ENCODE data around the gene COMP. TPM values are rescaled to one million over a fixed set of nuclear protein-coding genes. Genes with fewer than 3 reads are reported as not detected.

The COMP gene
- total RNA-seq, 1 donor from 2014 or later, result 1.7 TPM

DNA sequence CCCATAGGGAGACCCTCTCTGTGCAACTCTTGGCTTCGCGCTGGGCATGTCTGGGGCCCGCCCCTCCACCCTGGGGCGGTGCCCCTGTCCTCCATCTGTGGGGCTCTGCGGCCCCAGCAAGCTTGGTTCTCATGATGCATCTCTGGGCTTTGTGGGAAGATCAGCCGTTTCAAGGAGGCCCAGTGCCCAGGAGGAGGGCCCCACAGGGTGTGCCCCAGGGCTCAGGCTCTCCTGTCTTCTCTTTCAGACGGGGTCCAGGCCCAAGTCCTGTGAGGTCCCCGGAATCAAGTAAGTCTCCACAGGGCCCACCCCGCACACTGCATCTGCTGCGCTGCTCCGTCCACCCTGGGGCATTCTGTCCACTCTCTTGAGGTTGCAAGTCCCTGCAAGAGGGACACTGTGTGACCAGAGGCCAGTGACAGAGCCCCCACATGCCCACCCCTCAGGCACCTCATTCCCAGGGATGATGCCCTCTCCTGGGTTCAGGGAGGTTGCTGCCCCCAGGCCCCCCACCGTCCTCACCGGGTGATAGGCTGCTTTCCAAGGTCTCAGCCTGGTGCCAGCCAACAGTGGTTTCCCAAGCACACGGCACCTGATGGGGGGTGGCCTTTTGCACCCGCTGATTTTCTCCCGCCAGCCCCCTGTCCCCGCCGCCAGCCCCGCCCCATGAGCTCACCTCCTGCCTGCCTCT lies 31.7 kb downstream of the COMP start:
- no peaks in the 10 kb centered on the region for H3K9me3 ChIP-seq (ENCODE audit: insufficient read depth, low read depth, low read length)
- H3K4me1 ChIP-seq (ENCODE audit: insufficient read depth, low read length), result peaks cover 28% of the 10 kb centered on the region
- TF ChIP-seq EZH2 (IDR thresholded peaks at IDR 0.05; ENCODE audit: insufficient read depth, low read length) (no peak), CTCF (IDR thresholded peaks at IDR 0.05; ENCODE audit: insufficient read depth, low read depth, low read length) (no peak)
- DNase-seq (ENCODE audit: low read depth), result no peak
- no peak overlapping the region for H3K27ac ChIP-seq (ENCODE audit: low read depth, low read length)
- Mint-ChIP-seq H3K9me3 (ENCODE audit: unreplicated experiment) (no peaks in the 10 kb centered on the region), H3K27ac (ENCODE audit: unreplicated experiment) (no peak overlapping the region), H3K27me3 (ENCODE audit: low read depth, unreplicated experiment) (peaks cover 3% of the 10 kb centered on the region), H3K4me3 (ENCODE audit: unreplicated experiment) (no peak overlapping the region), H3K4me1 (ENCODE audit: low read depth, unreplicated experiment) (peaks cover 5% of the 10 kb centered on the region), H3K36me3 (ENCODE audit: low read depth, unreplicated experiment) (no peaks in the 10 kb centered on the region)
- H3K27me3 ChIP-seq (ENCODE audit: insufficient read depth, low read length), result no peaks in the 10 kb centered on the region
- H2AFZ ChIP-seq (ENCODE audit: low read depth, low read length), result no peak overlapping the region
- no peaks in the 10 kb centered on the region for H3K36me3 ChIP-seq (ENCODE audit: insufficient read depth, low read length)
- H3K4me3 ChIP-seq (ENCODE audit: insufficient read depth, low read depth, low read length), result no peak overlapping the region
- FAIRE-seq, result no peak
- no peaks in the 10 kb centered on the region for H3K79me2 ChIP-seq (ENCODE audit: insufficient read depth, low read length)
- peaks cover 7% of the 10 kb centered on the region for H4K20me1 ChIP-seq (ENCODE audit: insufficient read depth, low read length)
- no peak overlapping the region for H3K4me2 ChIP-seq (ENCODE audit: low read length)
- no peak overlapping the region for H3K9ac ChIP-seq (ENCODE audit: low read length)

- Mint-ChIP-seq H3K27me3 (ENCODE audit: low read depth, unreplicated experiment) (no peaks in the 10 kb centered on the region), H3K4me1 (ENCODE audit: low read depth, unreplicated experiment) (no peaks in the 10 kb centered on the region), H3K4me3 (ENCODE audit: unreplicated experiment) (no peak overlapping the region), H3K9me3 (ENCODE audit: unreplicated experiment) (no peaks in the 10 kb centered on the region), H3K27ac (ENCODE audit: unreplicated experiment) (no peak overlapping the region), H3K36me3 (ENCODE audit: low read depth, unreplicated experiment) (peaks cover 1% of the 10 kb centered on the region)
- TF ChIP-seq CTCF (IDR thresholded peaks at IDR 0.05; ENCODE audit: insufficient read depth, low read depth, low read length) (no peak), EZH2 (IDR thresholded peaks at IDR 0.05; ENCODE audit: insufficient read depth, low read length) (no peak)
- Histone ChIP-seq H3K79me2 (ENCODE audit: insufficient read depth, low read length) (no peaks in the 10 kb centered on the region), H3K4me2 (ENCODE audit: low read length) (no peak overlapping the region), H4K20me1 (ENCODE audit: insufficient read depth, low read length) (no peaks in the 10 kb centered on the region), H3K4me3 (ENCODE audit: insufficient read depth, low read depth, low read length) (no peak overlapping the region), H3K27ac (ENCODE audit: low read depth, low read length) (no peak overlapping the region), H3K9ac (ENCODE audit: low read length) (no peak overlapping the region), H3K27me3 (ENCODE audit: insufficient read depth, low read length) (no peaks in the 10 kb centered on the region), H2AFZ (ENCODE audit: low read depth, low read length) (no peak overlapping the region), H3K9me3 (ENCODE audit: insufficient read depth, low read depth, low read length) (no peaks in the 10 kb centered on the region), H3K4me1 (ENCODE audit: insufficient read depth, low read length) (peaks cover 5% of the 10 kb centered on the region), H3K36me3 (ENCODE audit: insufficient read depth, low read length) (no peaks in the 10 kb centered on the region)
- FAIRE-seq, result no peak
- DNase-seq (ENCODE audit: low read depth), result no peak
These were observed 34.2 kb downstream of the COMP start for GRCh38 chr19:18756896-18757295.

DNA sequence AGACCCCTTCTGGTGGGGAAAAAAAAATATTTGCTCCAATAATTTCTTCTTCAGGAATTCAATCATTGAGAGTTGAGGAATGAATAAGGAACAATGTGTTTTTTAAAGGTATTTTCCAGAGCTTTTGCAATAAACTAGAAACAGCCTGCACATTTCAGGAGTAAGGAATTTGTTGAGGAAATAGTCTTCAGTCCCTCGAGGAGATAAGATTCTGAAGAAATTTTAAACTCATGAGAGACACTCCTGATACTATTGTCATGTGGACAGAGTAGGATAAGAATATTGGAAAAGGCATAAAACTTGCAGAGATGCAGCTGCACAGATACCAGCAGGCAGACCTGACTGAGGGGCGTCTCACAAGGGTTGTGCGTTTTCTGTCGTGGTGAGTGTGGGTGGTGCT lies 36.6 kb downstream of the COMP start:
- no peak overlapping the region for H3K27ac ChIP-seq (ENCODE audit: low read depth, low read length)
- H3K9me3 ChIP-seq (ENCODE audit: insufficient read depth, low read depth, low read length), result no peaks in the 10 kb centered on the region
- H3K36me3 ChIP-seq (ENCODE audit: insufficient read depth, low read length), result no peaks in the 10 kb centered on the region
- no peaks in the 10 kb centered on the region for H3K27me3 ChIP-seq (ENCODE audit: insufficient read depth, low read length)
- peaks cover 3% of the 10 kb centered on the region for H3K4me1 ChIP-seq (ENCODE audit: insufficient read depth, low read length)
- no peaks in the 10 kb centered on the region for H3K9me3 Mint-ChIP-seq (ENCODE audit: unreplicated experiment)
- FAIRE-seq, result no peak
- H3K4me2 ChIP-seq (ENCODE audit: low read length), result no peak overlapping the region
- no peak for DNase-seq (ENCODE audit: low read depth)
- peaks cover 11% of the 10 kb centered on the region for H3K36me3 Mint-ChIP-seq (ENCODE audit: low read depth, unreplicated experiment)
- H3K27ac Mint-ChIP-seq (ENCODE audit: unreplicated experiment), result no peak overlapping the region
- no peak overlapping the region for H3K9ac ChIP-seq (ENCODE audit: low read length)
- H3K79me2 ChIP-seq (ENCODE audit: insufficient read depth, low read length), result no peaks in the 10 kb centered on the region
- no peaks in the 10 kb centered on the region for H4K20me1 ChIP-seq (ENCODE audit: insufficient read depth, low read length)
- no peak overlapping the region for H3K4me3 ChIP-seq (ENCODE audit: insufficient read depth, low read depth, low read length)
- H3K4me3 Mint-ChIP-seq (ENCODE audit: unreplicated experiment), result no peak overlapping the region
- H3K27me3 Mint-ChIP-seq (ENCODE audit: low read depth, unreplicated experiment), result no peaks in the 10 kb centered on the region
- peaks cover 7% of the 10 kb centered on the region for H3K4me1 Mint-ChIP-seq (ENCODE audit: low read depth, unreplicated experiment)
- H2AFZ ChIP-seq (ENCODE audit: low read depth, low read length), result no peak overlapping the region
- TF ChIP-seq EZH2 (IDR thresholded peaks at IDR 0.05; ENCODE audit: insufficient read depth, low read length) (no peak), CTCF (IDR thresholded peaks at IDR 0.05; ENCODE audit: insufficient read depth, low read depth, low read length) (no peak)
